Endothelial cell of umbilical vein (primary cell): Measurements from ENCODE around the gene CRHR2. TPM values are rescaled to one million over a fixed set of nuclear protein-coding genes. Genes with fewer than 3 reads are reported as not detected.
A peak's percentile ranks its signal among the peaks of the same experiment; 100 is the strongest.

Experiments
- BruUV-seq: library from RNA; stranded (reverse); fragments of 400-500 nt; replicated peaks from 2 replicates; lab custom pipeline; 2021; lab: Mats Ljungman, UMichigan
- CTCF ChIA-PET: fragments of 300-600, 350-600 bp; sonication (Branson Sonifier 250); formaldehyde crosslinking; loops from one replicate; lab custom pipeline; 2021; ENCODE audit warnings: antibody characterized with exemption, inconsistent platforms; lab: Charles Lee
- POLR2A ChIA-PET: fragments of 300-600, 350-600 bp; sonication (Branson Sonifier 250); formaldehyde crosslinking; loops from one replicate; lab custom pipeline; 2021; ENCODE audit warnings: antibody characterized with exemption, inconsistent platforms; lab: Charles Lee
- DNase-seq: peaks from one replicate; pipeline ENCODE4 v3.0.0-alpha.2; 2011; ENCODE audit warnings: low read depth, low spot score
- FAIRE-seq: peaks from 2 replicates; lab custom pipeline; 2011; peaks lifted over from hg19 to GRCh38; lab: Jason Lieb, UNC
- H2AFZ ChIP-seq: 2 replicates; pipeline ENCODE4 v1.6.0; 2012; ENCODE audit warnings: low read depth, low read length, control low read depth, inconsistent platforms
- H3K27ac ChIP-seq: 2 replicates; pipeline ENCODE4 v1.5.1; 2011; ENCODE audit warnings: low read depth, mild to moderate bottlenecking, control low read depth, low read length, moderate library complexity; ENCODE audit not compliant: insufficient read depth
- H3K27me3 ChIP-seq, 2 experiments: 2 replicates each; pipeline versions ENCODE4 v1.6.0 to v1.6.1; 2011; ENCODE audit warnings: low read length in 2 of 2, mixed read lengths in 1 of 2; ENCODE audit not compliant: control insufficient read depth in 2 of 2, insufficient read depth in 2 of 2
- H3K36me3 ChIP-seq, 2 experiments: 2 replicates in 1 of 2; 3 replicates in 1 of 2; pipeline ENCODE4 v1.5.1; 2011; ENCODE audit warnings: low read length in 2 of 2, mild to moderate bottlenecking in 1 of 2, moderate library complexity in 1 of 2; ENCODE audit not compliant: control insufficient read depth in 2 of 2, insufficient read depth in 2 of 2; ENCODE audit errors: extremely low read depth in 1 of 2
- H3K4me1 ChIP-seq: 3 replicates; pipeline ENCODE4 v1.5.1; 2011; ENCODE audit warnings: mild to moderate bottlenecking, low read length; ENCODE audit not compliant: control insufficient read depth, insufficient read depth; ENCODE audit errors: extremely low read depth
- H3K4me2 ChIP-seq: 2 replicates; pipeline ENCODE4 v1.6.1; 2011; ENCODE audit warnings: low read length, control low read depth, mixed read lengths; ENCODE audit not compliant: insufficient read depth
- H3K4me3 ChIP-seq, 3 experiments: fragments of 200-600 bp in 1 of 3; sonication (generic), shearing (Covaris generic) in 1 of 3; replicated peaks in 1 of 3; 2 replicates each; pipeline ENCODE4 v1.5.1; 2011 to 2016; ENCODE audit warnings: control low read depth in 3 of 3, low read length in 3 of 3, mild to moderate bottlenecking in 2 of 3, inconsistent platforms in 1 of 3, low read depth in 1 of 3, moderate library complexity in 1 of 3; ENCODE audit not compliant: insufficient read depth in 1 of 3
- H3K79me2 ChIP-seq: 2 replicates; pipeline ENCODE4 v1.6.0; 2012; ENCODE audit warnings: low read length, inconsistent platforms; ENCODE audit not compliant: control insufficient read depth, insufficient read depth
- H3K9ac ChIP-seq: replicated peaks from 2 replicates; pipeline ENCODE3; 2011; ENCODE audit warnings: low read length, control low read depth; ENCODE audit not compliant: insufficient read depth; ENCODE audit errors: extremely low read depth
- H3K9me1 ChIP-seq: replicated peaks from 3 replicates; pipeline ENCODE4 v1.6.0; 2011; ENCODE audit warnings: mild to moderate bottlenecking, low read length; ENCODE audit not compliant: control insufficient read depth, insufficient read depth; ENCODE audit errors: extremely low read depth
- H3K9me3 ChIP-seq: replicated peaks from 2 replicates; pipeline ENCODE4 v1.5.1; 2012; ENCODE audit warnings: low read length, inconsistent platforms; ENCODE audit not compliant: control insufficient read depth, insufficient read depth
- H4K20me1 ChIP-seq: replicated peaks from 2 replicates; pipeline ENCODE3; 2011; ENCODE audit warnings: mild to moderate bottlenecking, low read length; ENCODE audit not compliant: control insufficient read depth, insufficient read depth; ENCODE audit errors: extremely low read depth
- CTCF ChIP-seq, 2 donors: IDR thresholded peaks; 1 replicate in 1 of 2; 2 replicates in 1 of 2; pipeline ENCODE4 v1.5.1; 2011; ENCODE audit warnings: low read length in 2 of 2, mild to moderate bottlenecking in 2 of 2, moderate library complexity in 2 of 2, control low read depth in 1 of 2, inconsistent platforms in 1 of 2, low read depth in 1 of 2; ENCODE audit not compliant: insufficient read depth in 1 of 2; ENCODE audit errors: extremely low read depth in 1 of 2
- EZH2 ChIP-seq: IDR thresholded peaks from 2 replicates; pipeline ENCODE4 v1.6.1; 2012; ENCODE audit warnings: borderline replicate concordance, low read depth, mild to moderate bottlenecking, moderate library complexity, low read length, inconsistent platforms; ENCODE audit not compliant: severe bottlenecking
- FOS ChIP-seq: IDR thresholded peaks from 2 replicates; pipeline ENCODE4 v1.6.1; 2011; ENCODE audit warnings: mild to moderate bottlenecking, low read length, moderate library complexity, borderline replicate concordance; ENCODE audit not compliant: insufficient read depth
- JUN ChIP-seq: IDR thresholded peaks from 2 replicates; pipeline ENCODE4 v1.6.1; 2011; ENCODE audit warnings: borderline replicate concordance, low read depth; ENCODE audit not compliant: insufficient read length, insufficient read depth
- POLR2A ChIP-seq: IDR thresholded peaks from 2 replicates; pipeline ENCODE4 v1.6.1; 2012; ENCODE audit warnings: low read depth, mild to moderate bottlenecking, control low read depth, low read length
- POLR2AphosphoS5 ChIP-seq: IDR thresholded peaks from 2 replicates; pipeline ENCODE4 v1.6.1; 2012; ENCODE audit warnings: low read depth, mild to moderate bottlenecking, control low read depth, low read length, moderate library complexity; ENCODE audit not compliant: insufficient read depth
- dilution Hi-C: fragments of 300-500 bp; cut with MboI; formaldehyde crosslinking; loops from one replicate; pipeline ENCODE4 v1.15.0; 2019; ENCODE audit warnings: low sequenced_read_pairs; ENCODE audit not compliant: extremely low pct_ligation_motif_present
- intact Hi-C: fragments of 100-400 bp; cut with micrococcal nuclease; formaldehyde crosslinking; loops from one replicate; pipeline ENCODE4 v1.10.0; 2022
- polyA plus RNA-seq, 4 experiments: library from polyadenylated mRNA; depleted of rRNA in 3 of 4; stranded (reverse) in 3 of 4; unstranded in 1 of 4; fragments of >200 nt; gene quantifications; 2 replicates each; pipeline versions ENCODE4 v1.2.1 to v1.2.3, GENCODE V29; 2011 to 2012; ENCODE audit warnings: missing spikeins in 1 of 4
- total RNA-seq: library from RNA; stranded (reverse); gene quantifications from 2 replicates; pipeline ENCODE4 v1.2.3, GENCODE V29; 2021

CRHR2 gene
- total and polyA plus RNA-seq, 2 donors (not counting 3 experiments of a cell fraction or from before 2014, with no cell fraction given): not detected

DNA sequence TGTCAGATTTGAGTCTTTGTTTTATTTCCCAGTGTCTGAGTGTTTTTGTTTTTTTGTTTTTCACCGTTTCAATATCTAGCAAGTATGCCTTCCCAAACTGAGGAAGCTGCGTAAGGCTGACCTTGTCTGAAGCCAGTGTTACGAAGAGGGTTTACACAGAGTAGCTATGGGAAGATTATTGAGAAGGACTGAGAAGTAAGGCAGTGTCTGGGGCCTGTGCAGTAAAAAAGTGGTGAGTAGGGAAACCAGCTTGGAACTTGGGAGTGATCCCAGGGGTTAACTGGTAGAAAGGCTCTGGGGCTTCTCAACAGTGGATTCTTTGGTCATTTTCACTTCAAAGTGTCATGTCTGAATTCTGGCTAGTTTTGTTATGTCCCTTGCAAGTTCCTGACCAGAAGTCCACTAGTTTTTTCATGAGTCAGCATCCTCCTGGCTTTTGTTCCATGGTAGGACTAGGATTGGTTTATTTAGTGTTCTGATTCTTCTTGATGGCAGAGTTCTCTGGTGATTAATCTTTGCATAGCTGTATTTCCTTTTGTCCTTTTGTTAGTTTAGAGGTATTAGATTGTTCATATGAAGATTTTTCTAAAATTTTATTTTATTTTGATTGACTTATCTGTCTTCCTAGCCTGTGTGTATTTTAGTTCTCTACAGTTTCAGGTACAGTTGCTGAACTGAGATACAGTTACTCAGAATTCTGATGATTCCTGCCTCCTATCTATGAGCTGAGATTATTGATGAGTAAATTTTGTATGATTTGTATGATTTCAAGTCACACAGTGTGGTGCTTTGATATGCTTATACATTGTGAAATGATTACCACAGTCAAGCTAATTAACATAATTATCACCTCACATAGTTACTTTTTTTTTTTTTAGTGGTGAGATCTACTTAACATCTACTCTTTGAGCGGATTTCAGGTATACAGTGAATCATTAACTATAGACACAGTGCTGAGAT lies 68.6 kb downstream of the CRHR2 start:
- no peaks in the 10 kb centered on the region for H3K9me3 ChIP-seq
- H3K4me3 ChIP-seq: no peak overlapping the region
- no peak for TF ChIP-seq CTCF (IDR thresholded peaks at IDR 0.05; ENCODE audit: extremely low read depth in 1 of 2, insufficient read depth in 1 of 2, low read depth in 1 of 2, low read length in 2 of 2)
- no peak for TF ChIP-seq POLR2AphosphoS5
- no peak for TF ChIP-seq POLR2A
- TF ChIP-seq EZH2: no peak
- TF ChIP-seq JUN: no peak
- TF ChIP-seq FOS: no peak
- H3K36me3 ChIP-seq: peaks cover 13 to 35% of the 10 kb centered on the region in 2 experiments
- FAIRE-seq (peak; percentile 67), DNase-seq (peak; percentile 47)
- peak overlapping the region; percentile 44 for H3K27ac ChIP-seq
- dilution Hi-C loops: no loop called here
- H3K4me1 ChIP-seq: peaks cover 11% of the 10 kb centered on the region
- peaks cover 45% of the 10 kb centered on the region for H3K79me2 ChIP-seq
- H3K27me3 ChIP-seq: no peaks in the 10 kb centered on the region
- no peak overlapping the region for H3K9ac ChIP-seq
- H2AFZ ChIP-seq: no peak overlapping the region
- no TSS peak for BruUV-seq
- POLR2A ChIA-PET: no interaction called here
- H3K4me2 ChIP-seq: peak overlapping the region; percentile 4
- H3K9me1 ChIP-seq: no peaks in the 10 kb centered on the region
- CTCF ChIA-PET: interaction anchor here (0.7 to 1.1 kb wide), 2 partner anchors 50 to 449 kb away, joined by 3 read pairs; no protein-coding TSS in a partner anchor
- H4K20me1 ChIP-seq: peaks cover 3% of the 10 kb centered on the region
- intact Hi-C loops: no loop called here
